CD4-positive, alpha-beta T cell treated with Interferon gamma for 1 hour (primary cell): Measurements from ENCODE around the gene PDF.
A peak's percentile ranks its signal among the peaks of the same experiment; 100 is the strongest.
"Not testable (repeated sequence)": the region's sequence is repeated elsewhere in the genome, so short reads cannot be mapped to it uniquely, and the experiment has no call there.

Experiments
- DNase-seq: peaks from one replicate; pipeline ENCODE4 v3.0.0-alpha.2; 2020

PDF gene

DNA sequence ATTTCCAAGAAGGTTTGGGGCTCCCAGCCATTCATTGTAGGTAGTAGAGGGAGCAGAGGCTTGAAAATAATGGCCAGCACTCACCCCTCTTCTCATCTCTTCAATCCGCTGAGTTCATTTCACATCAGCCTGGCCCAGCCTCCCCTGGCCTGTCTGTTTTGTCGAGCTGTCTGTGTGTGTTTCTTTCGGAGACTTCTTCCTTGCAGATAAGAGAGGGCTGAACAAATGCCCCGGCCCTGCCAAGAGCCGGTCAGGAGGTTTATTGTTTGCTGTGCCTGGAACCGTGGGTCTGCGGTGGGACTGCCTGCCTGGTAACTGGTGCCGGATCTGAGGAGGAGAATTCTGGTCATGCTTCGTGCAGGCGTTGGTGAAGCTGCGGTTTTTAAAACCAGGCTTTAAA, 15.9 kb downstream of the PDF start:
- no peak for DNase-seq

DNA sequence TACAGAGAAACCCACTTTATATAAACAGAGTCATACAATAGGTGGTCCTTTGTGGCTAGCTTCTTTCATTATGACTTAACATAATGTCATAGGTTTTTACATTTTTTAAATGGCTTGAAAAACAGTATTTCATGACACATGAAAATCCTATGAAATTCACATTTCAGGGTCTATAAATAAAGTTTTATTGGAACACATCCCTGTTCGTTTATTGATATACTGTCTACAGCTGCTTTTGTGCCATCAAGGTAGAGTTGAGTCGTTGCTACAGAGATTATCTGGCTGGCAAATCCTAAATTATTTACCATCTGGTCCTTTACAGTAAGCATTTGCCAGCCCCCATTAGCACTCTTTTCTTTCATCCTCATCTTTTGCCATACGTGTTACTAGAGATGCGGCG, 16.9 kb downstream of the PDF start:
- no peak for DNase-seq

DNA sequence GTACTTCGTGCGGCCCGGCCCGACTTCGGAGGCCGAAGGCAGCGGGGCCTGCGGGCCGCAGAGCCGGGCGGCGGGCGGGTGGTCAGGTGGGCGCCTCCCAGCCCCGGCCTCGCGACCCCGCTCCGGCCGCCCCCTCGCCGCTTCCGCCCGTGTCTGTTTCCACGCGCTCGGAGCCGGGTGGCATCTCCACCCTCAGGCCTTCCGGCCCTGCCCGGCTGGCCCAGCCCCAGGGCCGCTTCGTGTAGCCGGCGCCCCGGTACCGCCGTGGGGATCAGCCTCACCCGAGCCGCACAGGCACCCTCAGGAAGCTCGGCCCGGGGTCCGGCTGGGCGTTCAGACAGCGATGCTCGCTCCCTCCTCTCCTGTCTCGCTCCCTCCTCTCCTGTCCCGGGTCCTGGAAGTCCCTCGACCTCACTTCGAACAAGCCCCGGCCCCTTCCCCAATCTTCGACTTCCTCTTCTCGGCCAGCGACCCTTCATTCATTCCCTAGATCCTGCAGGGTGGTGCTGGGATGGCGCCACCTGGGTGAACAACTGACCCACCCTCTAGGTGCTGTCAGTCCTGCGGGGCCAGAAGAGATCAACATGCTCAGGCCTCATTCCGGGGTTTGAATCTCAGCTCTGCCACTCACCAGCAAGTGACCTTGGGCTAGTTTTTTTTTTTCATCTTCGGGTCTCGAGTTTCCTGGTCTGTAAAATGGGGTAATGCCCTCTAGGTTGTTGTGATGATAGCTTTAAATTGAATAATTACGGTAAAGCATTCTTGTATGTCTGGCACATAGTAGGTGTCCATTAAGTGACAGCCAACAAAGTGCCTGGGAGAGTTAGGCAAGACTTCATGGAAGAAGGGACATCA, 18.6 kb downstream of the PDF start:
- peak; percentile 22 for DNase-seq

DNA sequence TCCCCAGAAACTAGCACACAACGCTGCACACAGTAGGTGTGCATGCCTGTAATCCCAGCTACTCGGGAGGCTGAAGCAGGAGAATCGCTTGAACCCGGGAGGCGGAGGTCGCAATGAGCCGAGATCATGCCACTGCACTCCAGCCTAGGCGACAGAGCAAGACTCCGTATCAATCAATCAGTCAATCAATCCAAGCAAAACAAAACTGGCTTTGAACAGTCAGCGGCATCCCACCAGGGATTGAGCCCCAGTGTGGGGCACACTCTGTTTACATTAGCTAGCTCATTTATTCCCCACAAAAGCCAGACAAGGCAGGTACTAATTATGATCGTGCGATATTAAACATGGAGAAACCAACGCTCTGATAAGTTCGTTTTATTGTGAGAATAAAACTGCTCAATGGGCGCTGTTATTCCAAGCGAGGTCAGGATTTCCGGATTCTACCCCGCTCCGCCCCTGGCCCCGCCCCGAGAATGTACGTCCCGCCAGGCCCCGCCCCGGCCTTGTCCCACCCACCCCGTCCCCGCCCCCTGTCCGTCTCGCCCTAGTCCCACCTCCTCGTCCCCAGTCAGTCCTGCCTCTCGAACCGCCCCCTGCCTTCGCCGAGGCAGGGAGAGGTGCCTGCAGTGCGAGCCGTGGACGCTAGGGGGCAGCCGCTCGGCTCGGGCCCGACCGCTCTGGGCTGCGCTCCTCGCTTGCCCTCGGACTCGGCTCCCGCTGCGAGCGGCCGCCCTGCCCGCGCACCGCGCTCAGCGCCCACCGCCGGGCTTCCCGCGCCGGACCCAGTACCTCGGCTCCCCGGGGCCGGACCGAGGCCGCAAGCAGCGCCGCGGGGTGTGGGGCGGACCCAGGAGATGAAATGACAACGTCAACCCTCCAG, 19.5 kb downstream of the PDF start, which contains the start of gene VPS4A:
Gene VPS4A (plus strand): TSS at position 698 of the 880 bp plus-strand sequence. CDS start 162 bp downstream, at position 860.
- peak; percentile 96 for DNase-seq

DNA sequence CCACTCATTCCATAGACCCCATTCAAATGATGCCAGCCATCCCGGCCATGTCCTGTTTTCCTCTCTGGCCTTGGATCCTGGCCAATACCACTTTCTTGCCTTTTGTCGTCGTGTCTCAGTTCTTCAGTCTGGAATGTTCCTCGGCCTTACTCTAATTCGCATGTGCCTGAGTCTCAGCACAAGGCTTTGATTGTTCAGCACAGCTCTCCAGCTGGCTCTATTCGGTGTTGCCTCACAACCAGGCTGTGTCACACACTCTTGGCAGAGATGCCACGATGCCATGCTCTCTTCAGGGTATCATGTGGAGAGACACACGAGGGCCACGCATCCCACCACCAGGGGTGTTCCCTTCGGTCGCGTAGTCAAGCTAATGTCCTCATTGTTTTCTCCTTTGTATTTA, 21.1 kb downstream of the PDF start:
- DNase-seq: no peak

DNA sequence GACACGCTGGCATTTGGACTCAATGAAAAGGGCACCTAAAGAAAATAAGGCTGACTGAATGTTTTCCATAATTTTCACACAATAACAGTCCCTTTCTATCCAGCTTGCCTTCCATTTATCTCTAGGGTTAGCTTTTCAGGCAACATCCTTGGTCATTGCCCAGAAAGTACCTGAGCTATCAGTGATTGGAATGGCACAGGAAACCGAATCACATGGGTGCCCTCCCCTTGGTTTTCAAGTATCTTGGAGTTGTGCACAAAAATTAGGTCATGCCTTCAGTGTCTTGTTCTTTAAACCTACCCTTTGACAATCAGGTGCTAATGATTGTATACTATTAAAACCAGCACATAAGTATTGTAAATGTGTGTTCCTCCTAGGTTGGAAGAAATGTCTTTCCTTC, 22.5 kb downstream of the PDF start:
- DNase-seq: no peak

DNA sequence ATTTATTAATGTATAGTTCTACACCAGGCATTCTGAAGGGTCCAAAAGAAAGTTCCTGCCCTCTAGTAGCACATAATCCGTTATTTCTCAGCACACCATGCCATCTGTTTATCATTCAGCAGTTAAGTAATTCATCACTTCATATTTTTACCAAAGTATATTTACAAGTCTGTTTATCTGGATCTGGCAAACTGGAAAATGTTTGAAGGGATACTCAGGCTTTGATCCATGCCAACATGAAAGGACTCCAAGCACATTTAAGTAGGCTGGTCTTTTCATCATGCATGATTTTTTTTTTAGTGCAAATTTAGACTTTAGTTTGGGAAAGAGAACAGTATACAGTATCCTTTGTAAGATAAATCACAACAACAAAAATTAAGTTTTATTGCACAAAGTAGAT, 23.3 kb downstream of the PDF start:
- DNase-seq: no peak

DNA sequence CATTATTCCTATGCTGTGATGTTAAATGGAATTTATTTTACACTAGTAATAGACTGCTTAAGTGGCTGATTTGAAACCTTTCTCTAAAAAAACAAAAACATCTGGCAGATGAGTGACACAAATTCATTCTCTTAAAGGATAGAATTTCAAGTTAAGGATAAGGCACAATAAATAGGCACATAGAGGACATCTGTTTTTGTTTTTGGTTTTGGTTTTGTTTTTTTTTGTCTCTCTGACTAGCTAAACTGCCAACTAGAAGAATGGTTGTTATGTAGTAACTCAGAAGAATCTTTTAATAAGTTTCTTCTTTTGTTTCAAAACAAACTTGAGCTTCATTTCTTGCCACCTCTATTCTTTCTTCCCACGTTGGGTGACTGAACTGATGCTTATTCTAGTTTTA, 24.4 kb downstream of the PDF start:
- DNase-seq: no peak

DNA sequence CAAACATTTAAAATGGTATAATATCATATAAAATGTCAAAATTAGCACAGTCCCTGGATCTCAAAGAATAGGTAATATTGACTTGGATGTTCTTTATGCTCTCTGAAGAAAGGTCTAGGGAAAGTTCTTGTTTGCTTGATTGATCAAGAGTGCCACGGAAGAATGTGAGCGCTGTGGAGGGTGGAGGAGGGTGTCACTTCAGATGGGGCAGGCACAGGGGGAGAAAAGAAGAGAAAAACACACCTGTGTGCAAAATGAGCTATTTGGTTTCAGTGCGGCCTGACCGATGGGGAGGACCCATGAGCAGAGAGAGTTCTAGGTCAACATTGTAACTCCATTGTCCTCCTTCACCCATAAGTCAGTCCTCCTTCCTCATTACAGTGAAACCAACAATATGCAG, 28.1 kb downstream of the PDF start:
- no peak for DNase-seq

DNA sequence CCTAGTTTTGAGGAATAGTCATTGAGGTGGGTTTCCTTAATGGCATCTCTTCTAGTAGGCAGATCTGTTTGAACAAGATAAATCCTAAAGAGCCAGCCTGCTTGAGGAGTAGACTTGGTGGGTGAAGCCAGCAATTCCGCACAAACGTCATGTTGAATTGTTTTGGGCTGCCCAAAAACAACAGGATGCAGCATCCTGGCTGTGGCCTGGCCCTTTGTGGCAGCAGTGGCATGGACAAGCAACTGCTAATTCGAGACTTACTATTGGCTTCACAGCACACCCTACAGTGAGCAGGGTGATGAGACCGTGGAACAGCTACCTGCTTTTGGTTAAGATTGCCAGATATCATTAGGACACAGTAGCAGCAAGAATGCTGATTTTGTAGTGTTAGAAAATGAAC, 28.5 kb downstream of the PDF start:
- DNase-seq: no peak

DNA sequence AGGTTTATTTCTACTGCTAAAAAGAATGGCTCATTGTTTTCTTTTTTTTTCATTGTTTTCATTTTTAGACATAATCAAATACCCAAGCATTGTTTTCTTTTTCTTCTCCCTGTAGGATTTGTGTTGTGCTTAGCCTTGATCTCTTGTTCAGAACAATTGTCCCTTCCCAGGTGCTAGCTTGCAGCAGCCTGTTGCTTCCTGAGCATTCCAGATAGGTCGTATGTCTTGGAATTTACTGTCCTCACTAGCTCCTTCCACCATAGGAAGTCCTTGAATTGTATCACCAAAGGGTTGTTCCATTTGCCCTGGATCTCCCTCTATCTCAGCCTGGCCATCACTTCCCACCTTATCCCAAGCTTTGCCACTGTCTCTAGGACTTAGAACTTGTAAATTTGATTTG, 29.2 kb downstream of the PDF start:
- DNase-seq: no peak

DNA sequence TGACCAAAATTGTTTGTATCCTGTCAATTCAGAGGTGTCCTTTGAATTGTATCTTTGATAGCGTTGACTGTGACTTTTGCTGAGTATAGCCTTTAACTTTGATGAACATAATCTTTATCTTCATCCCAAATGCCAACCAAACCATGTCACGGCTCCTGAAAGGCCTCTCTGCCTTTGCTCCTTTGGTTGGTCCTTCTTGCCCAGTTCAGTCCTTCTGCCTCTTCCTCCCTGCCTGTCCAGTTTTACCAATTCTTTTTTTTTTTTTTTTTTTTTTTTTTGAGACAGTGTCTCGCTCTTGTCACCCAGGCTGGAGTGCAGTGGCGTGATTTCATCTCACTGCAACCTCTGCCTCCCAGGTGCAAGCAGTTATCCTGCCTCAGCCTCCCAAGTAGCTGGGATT, 32.1 kb downstream of the PDF start:
- no peak for DNase-seq

DNA sequence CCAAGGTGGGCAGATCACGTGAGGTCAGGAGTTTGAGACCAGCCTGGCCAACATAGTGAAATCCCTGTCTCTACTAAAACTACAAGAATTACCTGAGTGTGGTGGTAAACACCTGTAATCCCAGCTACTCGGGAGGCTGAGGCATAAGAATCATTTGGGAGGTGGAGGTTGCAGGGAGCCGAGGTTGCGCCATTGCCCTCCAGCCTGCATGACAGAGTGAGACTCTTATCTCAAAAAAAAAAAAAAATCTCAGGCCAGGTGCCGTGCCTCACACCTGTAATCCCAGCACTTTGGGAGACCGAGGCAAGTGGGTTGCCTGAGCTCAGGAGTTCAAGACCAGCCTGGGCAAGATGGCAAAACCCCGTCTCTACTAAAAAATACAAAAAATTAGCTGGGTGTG, 33.6 kb downstream of the PDF start:
- DNase-seq: not testable (repeated sequence)

DNA sequence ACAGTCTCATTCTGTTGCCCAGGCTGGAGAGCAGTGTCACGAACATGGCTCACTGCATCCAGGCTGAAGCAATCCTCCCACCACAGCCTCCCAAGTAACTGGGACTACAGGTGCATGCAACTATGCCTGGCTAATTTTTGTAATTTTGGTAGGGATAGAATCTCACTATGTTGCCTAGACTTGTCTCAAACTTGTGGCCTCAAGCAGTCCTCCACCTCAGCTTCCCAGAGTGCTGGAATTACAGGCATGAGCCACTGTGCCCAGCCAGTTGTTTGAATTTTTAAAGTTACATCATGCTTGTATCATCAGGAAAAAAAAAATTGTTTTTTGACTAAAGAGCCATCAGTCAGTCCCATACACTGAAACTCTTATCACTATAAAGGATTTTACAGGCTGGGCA, 36.3 kb downstream of the PDF start:
- DNase-seq: no peak

DNA sequence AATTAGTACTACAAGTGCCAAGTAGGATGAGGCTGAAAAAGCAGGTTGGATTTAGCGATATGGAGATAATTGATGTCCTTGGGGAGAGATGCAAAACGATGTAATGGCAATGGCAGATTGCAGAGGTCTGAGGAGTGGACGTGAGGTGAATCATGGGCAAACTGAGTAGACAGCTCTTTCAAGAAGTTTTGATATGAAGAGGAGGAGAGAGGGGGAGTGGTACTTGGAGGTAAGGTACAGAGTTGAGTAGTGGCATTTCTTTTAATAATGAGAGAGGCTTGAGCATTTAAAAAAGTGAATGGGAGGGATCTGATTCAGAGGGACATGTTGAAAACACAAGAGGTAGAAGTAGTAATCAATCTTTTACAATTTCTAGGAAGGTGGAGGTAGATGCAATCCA, 37.0 kb downstream of the PDF start:
- no peak for DNase-seq

DNA sequence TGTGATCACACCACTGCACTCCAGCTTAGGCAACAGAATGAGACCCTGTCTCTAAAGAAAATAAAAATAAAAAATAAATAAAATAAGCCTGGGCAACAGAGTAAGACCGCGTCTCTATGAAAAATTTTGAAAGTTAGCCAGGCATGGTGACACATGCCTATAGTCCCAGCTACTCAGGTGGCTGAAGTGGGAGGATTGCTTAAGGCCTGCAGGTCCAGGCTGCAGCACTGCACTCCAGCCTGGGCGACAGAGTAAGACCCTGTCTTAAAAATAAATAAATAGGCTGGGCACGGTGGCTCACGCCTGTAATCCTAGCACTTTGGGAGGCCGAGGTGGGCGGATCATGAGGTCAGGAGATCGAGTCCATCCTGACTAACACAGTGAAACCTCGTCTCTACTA, 38.7 kb downstream of the PDF start:
- not testable (repeated sequence) for DNase-seq

DNA sequence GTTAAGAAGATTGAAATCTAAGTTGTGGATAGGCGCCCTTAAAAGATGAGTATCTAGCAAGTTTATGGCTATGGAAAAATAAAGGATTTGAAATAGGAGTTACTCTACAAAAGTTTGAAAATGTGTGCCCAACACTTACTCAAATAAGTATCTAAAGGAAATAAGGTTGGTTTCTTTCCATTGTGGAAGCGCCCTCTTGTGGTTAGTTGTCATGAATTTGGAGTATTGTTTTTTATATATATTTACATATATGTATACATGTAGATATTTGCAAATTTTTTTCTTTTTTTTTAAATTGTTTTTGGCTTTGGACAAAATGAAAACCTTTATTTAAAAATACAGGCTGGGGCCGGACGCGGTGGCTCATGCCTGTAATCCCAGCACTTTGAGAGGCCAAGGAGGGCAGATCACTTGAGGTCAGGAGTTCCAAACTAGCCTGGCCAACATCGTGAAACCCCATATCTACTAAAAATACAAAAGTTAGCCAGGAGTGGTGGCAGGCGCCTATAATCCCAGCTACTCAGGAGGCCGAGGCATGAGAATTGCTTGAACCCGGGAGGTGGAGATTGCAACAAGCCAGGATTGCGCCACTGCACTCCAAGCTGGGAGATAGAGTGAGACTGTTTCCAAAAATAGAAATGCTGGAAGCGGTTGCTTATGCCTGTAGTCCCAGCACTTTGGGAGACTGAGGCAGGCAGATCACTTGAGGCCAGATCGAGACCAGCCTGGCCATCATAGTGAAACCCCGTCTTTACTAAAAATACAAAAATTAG, 43.3 kb downstream of the PDF start:
- no peak for DNase-seq

DNA sequence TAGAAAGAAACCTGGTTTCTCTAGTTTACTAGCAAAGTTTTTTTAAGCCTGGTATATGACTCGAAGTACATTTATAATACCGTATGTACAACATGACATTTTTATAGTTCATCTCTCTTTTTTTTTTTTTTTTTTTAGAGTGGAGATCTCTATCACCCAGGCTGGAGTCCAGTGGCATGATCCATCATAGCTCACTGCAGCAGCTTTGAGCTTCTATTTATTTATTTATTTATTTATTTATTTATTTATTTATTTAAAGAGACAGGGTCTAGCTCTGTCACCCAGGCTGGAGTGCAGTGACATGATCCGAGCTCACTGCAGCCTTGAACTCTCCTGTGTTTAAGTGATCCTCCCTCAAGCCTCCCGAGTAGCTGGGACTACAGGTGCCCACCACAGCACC, 45.1 kb downstream of the PDF start:
- DNase-seq: no peak

DNA sequence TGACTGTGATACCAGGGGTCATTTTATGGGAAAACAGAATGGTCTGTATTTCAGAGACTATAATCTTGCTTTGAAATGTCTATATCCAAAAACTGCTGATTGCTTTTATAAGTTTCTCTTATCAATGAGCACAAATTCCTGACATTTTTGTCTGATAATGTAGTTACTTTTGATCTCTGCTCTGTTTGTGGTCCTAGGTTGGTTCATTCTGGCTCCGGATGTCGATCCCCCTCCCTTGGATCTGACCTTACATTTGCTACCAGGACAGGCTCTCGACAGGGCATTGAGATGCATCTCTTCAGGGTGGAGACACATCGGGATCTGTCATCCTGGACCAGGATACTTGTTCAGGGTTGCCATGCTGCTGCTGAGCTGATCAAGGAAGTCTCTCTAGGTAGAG, 46.5 kb downstream of the PDF start:
- no peak for DNase-seq

DNA sequence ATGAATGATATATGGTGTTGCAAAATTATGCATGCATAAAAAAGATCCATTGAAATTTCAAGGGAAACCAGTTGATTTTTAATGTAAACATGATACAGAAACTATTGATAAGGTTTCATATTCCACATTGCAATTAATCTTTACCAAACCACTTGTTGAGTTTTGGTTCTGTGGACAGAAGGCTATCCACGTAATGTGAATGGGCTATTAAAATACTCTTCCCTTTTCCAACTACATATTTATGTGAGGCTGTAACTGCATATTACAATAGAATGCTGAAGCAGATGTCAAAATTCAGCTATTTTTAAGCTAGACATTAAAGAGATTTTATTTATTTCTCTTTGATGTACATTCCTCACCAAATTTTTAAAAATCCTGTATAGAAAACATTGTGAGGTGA, 53.0 kb downstream of the PDF start:
- no peak for DNase-seq
